ENCODE results near the gene SIRPG. TPM values are rescaled to one million over a fixed set of nuclear protein-coding genes. Genes with fewer than 3 reads are reported as not detected.

SIRPG gene
- total RNA-seq, 4 donors from 2014 or later, result not detected

- no peaks in the 10 kb centered on the region for H3K36me3 ChIP-seq
- no peaks in the 10 kb centered on the region for H3K27me3 ChIP-seq
- H3K4me3 ChIP-seq, result no peak overlapping the region
- DNase-seq (no peak), ATAC-seq (no peak)
- TF ChIP-seq POLR2A (IDR thresholded peaks at IDR 0.05) (no peak), CTCF (IDR thresholded peaks at IDR 0.05 in 4 of 5, conservative IDR thresholded peaks at IDR 0.05 in 1 of 5) (no peak)
- intact Hi-C loops (cut with DNase I; ENCODE audit: low total_unique reads) (no loop called here), in situ Hi-C loops (cut with MboI; ENCODE audit: low sequenced_read_pairs in 4 of 4) (no loop called here)
- no peaks in the 10 kb centered on the region for H3K4me1 ChIP-seq
- no peak overlapping the region for H3K27ac ChIP-seq
- H3K9me3 ChIP-seq, result no peaks in the 10 kb centered on the region
Measured at GRCh38 chr20:1635291-1635979, 22.1 kb downstream of the SIRPG start.

GRCh38 chr20:1633535-1633934 lies 24.0 kb downstream of the SIRPG start:
- TF ChIP-seq POLR2A (IDR thresholded peaks at IDR 0.05) (no peak), CTCF (IDR thresholded peaks at IDR 0.05 in 4 of 5, conservative IDR thresholded peaks at IDR 0.05 in 1 of 5) (no peak)
- H3K9me3 ChIP-seq, result no peaks in the 10 kb centered on the region
- ATAC-seq, result no peak
- in situ Hi-C loops (cut with MboI; ENCODE audit: low sequenced_read_pairs in 4 of 4) (no loop called here), intact Hi-C loops (cut with DNase I; ENCODE audit: low total_unique reads) (no loop called here)
- H3K27me3 ChIP-seq, result no peaks in the 10 kb centered on the region
- H3K27ac ChIP-seq, result no peak overlapping the region
- DNase-seq, result no peak
- H3K36me3 ChIP-seq, result no peaks in the 10 kb centered on the region
- H3K4me1 ChIP-seq, result no peaks in the 10 kb centered on the region
- H3K4me3 ChIP-seq, result no peak overlapping the region

GRCh38 chr20:1632178-1632577 lies 25.4 kb downstream of the SIRPG start:
- no peaks in the 10 kb centered on the region for H3K27me3 ChIP-seq
- in situ Hi-C loops (cut with MboI; ENCODE audit: low sequenced_read_pairs in 4 of 4) (no loop called here), intact Hi-C loops (cut with DNase I; ENCODE audit: low total_unique reads) (no loop called here)
- ATAC-seq (no peak), DNase-seq (no peak)
- no peaks in the 10 kb centered on the region for H3K9me3 ChIP-seq
- no peak overlapping the region for H3K4me3 ChIP-seq
- no peaks in the 10 kb centered on the region for H3K4me1 ChIP-seq
- TF ChIP-seq POLR2A (IDR thresholded peaks at IDR 0.05) (no peak), CTCF (IDR thresholded peaks at IDR 0.05 in 4 of 5, conservative IDR thresholded peaks at IDR 0.05 in 1 of 5) (no peak)
- H3K36me3 ChIP-seq, result no peaks in the 10 kb centered on the region
- no peak overlapping the region for H3K27ac ChIP-seq

- in situ Hi-C loops (cut with MboI; ENCODE audit: low sequenced_read_pairs in 4 of 4), result no loop called here
- Histone ChIP-seq H3K4me3 (no peak overlapping the region), H3K9me3 (no peaks in the 10 kb centered on the region), H3K27me3 (no peaks in the 10 kb centered on the region), H3K4me1 (no peaks in the 10 kb centered on the region), H3K27ac (no peak overlapping the region), H3K36me3 (no peaks in the 10 kb centered on the region)
- TF ChIP-seq CTCF (IDR thresholded peaks at IDR 0.05 in 4 of 5, conservative IDR thresholded peaks at IDR 0.05 in 1 of 5) (no peak), POLR2A (IDR thresholded peaks at IDR 0.05) (no peak)
- intact Hi-C loops (cut with DNase I; ENCODE audit: low total_unique reads), result no loop called here
- no peak for ATAC-seq
- DNase-seq, result no peak
Measured at GRCh38 chr20:1631309-1632151, 26.0 kb downstream of the SIRPG start.

Measured in gastrocnemius medialis (tissue), 4 donors.